Muscle layer of colon (tissue), 2 donors: ENCODE data around the gene MRPL22.

Source experiments
- H3K27ac ChIP-seq: one replicate; pipeline ENCODE4 v1.7.0; 2013; ENCODE audit warnings: low read depth, mild to moderate bottlenecking, low read length, moderate library complexity
- H3K27me3 ChIP-seq, 2 donors: one replicate each; pipeline ENCODE4 v1.7.0; 2013; ENCODE audit warnings: low read length in 2 of 2, mild to moderate bottlenecking in 2 of 2; ENCODE audit not compliant: insufficient read depth in 2 of 2, control insufficient read depth in 1 of 2
- H3K36me3 ChIP-seq: one replicate; pipeline ENCODE4 v1.7.0; 2013; ENCODE audit warnings: mild to moderate bottlenecking, low read length; ENCODE audit not compliant: insufficient read depth
- H3K4me1 ChIP-seq: one replicate; pipeline ENCODE4 v1.7.0; 2013; ENCODE audit warnings: mild to moderate bottlenecking, low read length; ENCODE audit not compliant: insufficient read depth
- H3K4me3 ChIP-seq, 2 donors: one replicate each; pipeline ENCODE4 v1.7.0; 2013; ENCODE audit warnings: low read length in 2 of 2, low read depth in 1 of 2, mild to moderate bottlenecking in 1 of 2, moderate library complexity in 1 of 2
- H3K9ac ChIP-seq: one replicate; pipeline ENCODE4 v1.7.0; 2013; ENCODE audit warnings: low read length
- H3K9me3 ChIP-seq: one replicate; pipeline ENCODE4 v1.7.0; 2013; ENCODE audit warnings: mild to moderate bottlenecking, low read length
- donor health status: abdominal sarcoma.
- donor health status: Adenocarcinoma of cecum.

Gene MRPL22

GRCh38 chr5:154944716-154945115, 3.8 kb downstream of the MRPL22 start:
- Histone ChIP-seq H3K27me3 (no peaks in the 10 kb centered on the region), H3K36me3 (no peaks in the 10 kb centered on the region), H3K4me1 (peaks cover 25% of the 10 kb centered on the region), H3K27ac (no peak overlapping the region), H3K9me3 (no peaks in the 10 kb centered on the region), H3K4me3 (no peak overlapping the region), H3K9ac (no peak overlapping the region)

- no peaks in the 10 kb centered on the region for H3K36me3 ChIP-seq
- H3K4me1 ChIP-seq: peaks cover 19% of the 10 kb centered on the region
- no peaks in the 10 kb centered on the region for H3K9me3 ChIP-seq
- H3K27ac ChIP-seq: no peak overlapping the region
- H3K4me3 ChIP-seq: no peak overlapping the region
- no peak overlapping the region for H3K9ac ChIP-seq
- no peaks in the 10 kb centered on the region for H3K27me3 ChIP-seq
Measured at GRCh38 chr5:154945695-154946301, 4.9 kb downstream of the MRPL22 start.

- Histone ChIP-seq H3K27me3 (no peaks in the 10 kb centered on the region), H3K9me3 (no peaks in the 10 kb centered on the region), H3K4me1 (peaks cover 6% of the 10 kb centered on the region), H3K4me3 (no peak overlapping the region), H3K9ac (no peak overlapping the region), H3K27ac (no peak overlapping the region), H3K36me3 (no peaks in the 10 kb centered on the region)
Measured at GRCh38 chr5:154947778-154948177, 6.9 kb downstream of the MRPL22 start.

- no peak overlapping the region for H3K27ac ChIP-seq
- no peaks in the 10 kb centered on the region for H3K27me3 ChIP-seq
- peaks cover under 1% of the 10 kb centered on the region for H3K4me1 ChIP-seq
- H3K9me3 ChIP-seq: no peaks in the 10 kb centered on the region
- no peaks in the 10 kb centered on the region for H3K36me3 ChIP-seq
- H3K4me3 ChIP-seq: no peak overlapping the region
- H3K9ac ChIP-seq: no peak overlapping the region
Measured at GRCh38 chr5:154948313-154948712, 7.4 kb downstream of the MRPL22 start.

- no peak overlapping the region for H3K9ac ChIP-seq
Measured at GRCh38 chr5:154949781-154950180, 8.9 kb downstream of the MRPL22 start.

GRCh38 chr5:154956712-154957111, 15.8 kb downstream of the MRPL22 start:
- H3K36me3 ChIP-seq: peaks cover 32% of the 10 kb centered on the region
- no peaks in the 10 kb centered on the region for H3K27me3 ChIP-seq
- no peak overlapping the region for H3K4me3 ChIP-seq

More at GRCh38 chr5:154949781-154950180, 8.9 kb downstream of the MRPL22 start:
- Histone ChIP-seq H3K9me3 (no peaks in the 10 kb centered on the region), H3K4me3 (no peak overlapping the region), H3K4me1 (no peaks in the 10 kb centered on the region), H3K27me3 (no peaks in the 10 kb centered on the region), H3K36me3 (no peaks in the 10 kb centered on the region), H3K27ac (no peak overlapping the region)

GRCh38 chr5:154962494-154962893, 21.6 kb downstream of the MRPL22 start:
- no peak overlapping the region for H3K4me3 ChIP-seq
- no peaks in the 10 kb centered on the region for H3K9me3 ChIP-seq
- no peaks in the 10 kb centered on the region for H3K4me1 ChIP-seq
- H3K27me3 ChIP-seq: no peaks in the 10 kb centered on the region
- H3K9ac ChIP-seq: no peak overlapping the region
- no peak overlapping the region for H3K27ac ChIP-seq
- H3K36me3 ChIP-seq: peaks cover 46% of the 10 kb centered on the region

More at GRCh38 chr5:154956712-154957111, 15.8 kb downstream of the MRPL22 start:
- Histone ChIP-seq H3K9ac (no peak overlapping the region), H3K4me1 (no peaks in the 10 kb centered on the region), H3K27ac (no peak overlapping the region), H3K9me3 (no peaks in the 10 kb centered on the region)

GRCh38 chr5:154966081-154966841, 25.4 kb downstream of the MRPL22 start:
- H3K27ac ChIP-seq: no peak overlapping the region
- no peak overlapping the region for H3K4me3 ChIP-seq
- H3K27me3 ChIP-seq: no peaks in the 10 kb centered on the region
- H3K9me3 ChIP-seq: no peaks in the 10 kb centered on the region
- peaks cover 42% of the 10 kb centered on the region for H3K36me3 ChIP-seq
- no peak overlapping the region for H3K9ac ChIP-seq
- H3K4me1 ChIP-seq: no peaks in the 10 kb centered on the region

GRCh38 chr5:154966874-154967273, 26.0 kb downstream of the MRPL22 start:
- H3K9me3 ChIP-seq: no peaks in the 10 kb centered on the region
- H3K36me3 ChIP-seq: peaks cover 36% of the 10 kb centered on the region
- H3K9ac ChIP-seq: no peak overlapping the region
- H3K27me3 ChIP-seq: no peaks in the 10 kb centered on the region
- H3K4me3 ChIP-seq: no peak overlapping the region
- no peaks in the 10 kb centered on the region for H3K4me1 ChIP-seq
- H3K27ac ChIP-seq: no peak overlapping the region

GRCh38 chr5:154967421-154968024, 26.6 kb downstream of the MRPL22 start:
- Histone ChIP-seq H3K9ac (no peak overlapping the region), H3K4me1 (no peaks in the 10 kb centered on the region), H3K4me3 (no peak overlapping the region), H3K27ac (no peak overlapping the region), H3K27me3 (no peaks in the 10 kb centered on the region), H3K36me3 (peaks cover 36% of the 10 kb centered on the region), H3K9me3 (no peaks in the 10 kb centered on the region)

GRCh38 chr5:154968953-154969352, 28.1 kb downstream of the MRPL22 start:
- no peak overlapping the region for H3K27ac ChIP-seq
- no peaks in the 10 kb centered on the region for H3K9me3 ChIP-seq
- H3K9ac ChIP-seq: no peak overlapping the region
- no peaks in the 10 kb centered on the region for H3K4me1 ChIP-seq
- no peaks in the 10 kb centered on the region for H3K27me3 ChIP-seq
- H3K4me3 ChIP-seq: no peak overlapping the region
- peaks cover 36% of the 10 kb centered on the region for H3K36me3 ChIP-seq
